CD4-positive, alpha-beta T cell treated with Interleukin-4 for 4 hours (primary cell): ENCODE results near the gene DDN.

Source experiments
- DNase-seq: peaks from one replicate; pipeline ENCODE4 v3.0.0-alpha.2; 2020

DDN gene

DNA sequence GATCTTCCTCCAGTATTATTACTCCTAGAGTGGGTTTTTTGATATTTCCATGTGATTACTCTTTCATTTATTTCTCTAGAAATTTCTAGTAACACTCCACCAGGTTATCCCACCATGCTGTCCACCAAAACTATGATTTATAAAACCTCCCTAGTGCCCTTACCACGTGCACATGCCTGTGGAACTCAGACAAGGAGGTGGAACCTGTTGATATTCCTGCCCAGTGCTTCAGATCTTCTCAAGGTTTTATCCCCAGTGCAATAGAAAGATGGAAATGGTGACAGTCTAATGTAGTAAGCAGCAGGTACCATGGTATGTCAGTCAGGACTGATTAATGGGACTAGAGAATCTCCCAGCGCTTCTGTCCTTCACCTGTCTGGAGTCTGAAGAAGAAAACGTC is 38.3 kb downstream of the DDN start:
- DNase-seq, result no peak

DNA sequence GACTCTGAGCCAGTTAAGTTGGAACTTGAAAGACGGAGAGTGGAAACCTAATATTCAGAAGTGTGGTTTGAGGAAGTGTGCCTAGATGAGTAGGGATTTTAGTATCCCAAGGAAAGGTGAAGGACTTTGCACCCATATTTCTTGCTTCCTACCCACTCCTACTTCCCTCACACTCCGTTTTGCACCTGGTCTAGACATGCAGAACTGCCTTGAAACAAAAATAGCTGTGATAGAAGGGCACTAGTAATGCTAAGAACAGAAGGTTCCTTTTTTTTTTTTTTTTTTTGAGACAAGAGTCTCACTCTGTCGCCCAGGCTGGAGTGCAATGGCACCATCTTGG is 41.2 kb downstream of the DDN start:
- no peak for DNase-seq

DNA sequence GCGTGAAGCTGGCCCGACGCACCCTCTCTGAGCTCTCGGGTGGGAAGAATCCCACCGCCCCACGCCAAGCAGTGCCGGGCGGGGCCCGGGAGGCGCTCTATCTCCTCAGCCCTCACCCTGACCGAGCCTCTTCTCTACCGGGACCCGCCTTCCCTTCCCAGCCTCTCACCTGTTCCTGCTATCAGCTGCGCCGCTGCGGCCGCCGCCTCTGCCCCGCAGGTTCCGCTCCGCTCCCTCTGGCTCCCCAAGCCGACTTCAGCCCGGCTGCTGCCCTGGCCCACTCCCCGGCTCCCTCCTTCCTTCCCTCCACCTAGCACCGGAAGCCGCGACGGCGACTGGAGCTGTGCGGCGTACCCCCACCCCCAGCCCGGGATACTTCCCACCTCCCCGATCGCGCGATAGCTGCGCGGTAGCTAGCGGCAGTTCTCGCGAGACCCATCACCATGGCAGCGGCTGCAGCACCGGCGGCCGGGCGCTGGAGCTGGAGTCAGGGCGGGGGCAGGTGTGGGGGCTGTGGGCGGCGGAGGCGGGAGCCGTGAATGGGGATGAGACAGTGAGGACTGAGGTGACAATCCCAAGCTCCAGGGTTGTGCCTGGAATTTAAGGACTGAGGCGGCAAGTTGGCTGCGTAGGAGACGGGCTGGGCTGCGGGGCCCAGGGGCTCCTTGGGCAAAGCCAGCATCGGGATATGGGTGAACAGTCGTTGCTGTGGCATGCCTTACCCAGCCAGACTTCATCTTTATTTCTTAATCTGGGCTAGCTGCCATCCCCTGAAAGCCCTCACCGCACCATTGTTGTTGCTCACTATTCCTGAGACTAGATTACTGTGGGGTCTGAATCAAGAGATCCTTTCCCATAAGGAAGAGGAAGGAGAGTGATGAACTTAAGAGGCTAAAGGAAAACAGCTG is 41.8 kb downstream of the DDN start, which contains the start of gene ARF3:
Gene ARF3 (minus strand): TSS at position 347 of the 908 bp plus-strand sequence. CDS start 16,392 bp downstream, outside the sequence.
- DNase-seq, result peak; percentile 92

DNA sequence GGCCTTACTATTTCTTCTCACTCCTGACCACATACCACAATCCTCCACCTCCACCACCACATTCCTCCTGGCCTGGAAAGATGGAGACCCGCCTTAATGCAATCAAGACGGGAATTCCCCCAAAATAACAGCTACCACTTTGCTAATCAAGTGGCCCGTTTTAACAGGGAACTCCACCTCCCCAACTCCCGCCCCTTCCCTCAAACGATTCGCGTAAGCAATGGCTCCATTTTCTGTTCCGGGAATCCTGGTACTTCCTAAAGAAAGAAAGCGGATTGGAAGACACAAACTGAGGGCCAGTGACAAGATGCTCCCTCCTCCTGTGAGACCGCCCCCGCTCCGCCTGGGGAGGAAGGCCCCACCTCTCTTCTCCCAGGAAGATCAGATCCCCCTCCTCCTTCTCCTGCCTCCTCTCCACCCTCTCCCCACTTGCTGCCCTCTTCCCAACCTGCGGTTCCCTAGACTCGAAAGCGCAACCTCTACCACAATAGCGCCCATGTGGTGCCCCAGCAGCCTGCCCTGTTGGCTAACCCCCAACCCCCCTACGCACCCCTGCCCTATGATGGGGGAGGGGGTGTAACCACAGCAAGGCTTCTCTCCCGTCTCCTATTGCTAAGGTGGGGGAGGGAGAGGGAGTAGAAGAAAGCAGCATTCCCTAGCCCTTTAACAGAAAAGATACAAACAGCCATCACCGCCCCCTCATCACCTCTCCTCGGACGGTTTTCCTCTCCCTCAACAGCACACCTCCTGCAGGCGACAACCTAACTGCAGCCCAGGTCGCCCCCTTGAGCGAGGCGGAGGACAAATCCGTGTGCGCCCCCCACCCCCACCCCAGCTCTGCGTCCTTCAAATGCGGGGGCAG is 42.7 kb downstream of the DDN start:
- DNase-seq, result peak; percentile 31

DNA sequence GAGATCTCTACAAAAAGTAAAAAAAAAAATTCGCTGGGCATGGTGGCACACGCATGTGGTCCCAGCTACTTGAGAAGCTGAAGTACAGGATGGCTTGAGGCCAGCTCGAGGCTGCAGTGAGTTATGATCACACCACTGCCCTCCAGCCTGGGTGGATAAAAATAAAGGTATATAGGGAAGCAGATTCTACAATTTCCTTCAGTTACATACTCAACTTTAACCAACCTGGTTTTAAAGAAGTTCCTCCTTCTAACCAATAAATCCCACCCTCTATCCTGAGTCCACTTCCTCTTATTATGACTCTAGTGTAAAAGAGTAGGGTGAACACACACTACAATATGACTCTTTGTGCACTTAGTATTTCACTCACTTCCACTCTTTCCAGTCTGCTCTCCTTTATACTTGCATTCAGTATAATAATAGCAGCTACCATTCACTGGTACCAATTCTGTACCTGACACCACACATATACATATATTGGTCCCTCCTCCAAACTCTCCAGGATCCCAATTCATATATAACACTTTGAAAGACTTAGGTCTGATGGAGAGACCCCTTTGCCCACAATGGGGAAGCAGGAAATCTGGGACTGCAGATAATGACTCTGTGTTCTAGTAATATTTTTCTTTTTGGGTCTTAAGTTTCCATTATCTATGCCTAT is 44.2 kb downstream of the DDN start:
- DNase-seq, result no peak

DNA sequence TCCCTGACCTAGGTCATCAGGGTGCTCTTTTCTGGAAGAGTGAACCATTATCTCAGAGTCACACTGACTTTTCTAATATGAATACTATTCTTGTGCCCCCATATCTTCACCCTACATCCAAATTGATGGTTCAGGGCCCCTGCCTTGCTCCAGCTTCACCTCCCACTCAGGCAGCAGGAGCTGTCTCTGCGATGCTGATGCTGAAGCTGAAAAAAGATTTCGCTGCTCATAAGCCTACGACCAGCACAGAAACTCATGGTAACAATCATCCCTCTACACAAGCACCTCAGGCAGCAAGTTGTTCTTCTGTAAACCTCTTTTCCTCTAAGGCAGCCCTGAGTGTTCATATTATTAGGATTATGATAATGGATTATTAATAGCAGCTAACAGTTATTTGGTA is 45.1 kb downstream of the DDN start:
- DNase-seq, result no peak

DNA sequence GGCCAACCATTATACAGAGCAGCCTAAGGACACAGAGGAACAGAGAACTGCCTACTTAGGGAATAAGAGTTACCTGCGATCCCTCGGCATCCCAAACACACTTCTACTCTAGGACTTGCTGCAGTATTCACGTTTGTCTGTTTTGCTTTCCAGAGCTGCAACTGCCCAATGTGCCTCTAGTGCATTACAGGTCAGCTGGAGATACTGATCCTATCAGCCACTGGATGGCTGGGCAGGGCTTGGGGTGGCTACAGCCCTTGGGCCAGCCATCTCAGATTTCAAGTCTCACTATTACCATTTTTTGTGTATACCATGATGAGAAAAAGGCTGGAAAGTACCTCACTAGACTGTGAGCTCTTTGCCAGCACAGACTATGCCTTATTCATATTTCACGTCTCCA is 46.5 kb downstream of the DDN start:
- no peak for DNase-seq

DNA sequence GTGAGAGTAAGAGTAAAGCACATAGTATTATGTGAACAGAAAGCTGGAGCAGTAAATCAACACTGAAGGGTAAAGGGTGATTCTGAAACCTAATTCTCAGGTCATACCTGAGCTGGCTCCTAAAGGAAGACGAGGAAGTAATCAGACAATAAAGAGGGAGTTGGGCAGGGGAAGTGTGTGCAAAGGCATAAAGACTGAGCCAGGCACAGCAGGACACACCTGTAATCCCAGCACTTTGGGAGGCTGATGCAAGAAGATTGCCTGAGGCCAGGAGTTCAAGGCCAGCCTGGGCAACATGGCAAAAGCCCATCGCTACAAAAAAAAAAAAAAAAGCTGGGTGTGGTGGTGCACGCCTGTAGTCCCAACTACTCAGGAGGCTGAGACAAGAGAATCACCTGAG is 51.4 kb downstream of the DDN start:
- DNase-seq, result no peak

DNA sequence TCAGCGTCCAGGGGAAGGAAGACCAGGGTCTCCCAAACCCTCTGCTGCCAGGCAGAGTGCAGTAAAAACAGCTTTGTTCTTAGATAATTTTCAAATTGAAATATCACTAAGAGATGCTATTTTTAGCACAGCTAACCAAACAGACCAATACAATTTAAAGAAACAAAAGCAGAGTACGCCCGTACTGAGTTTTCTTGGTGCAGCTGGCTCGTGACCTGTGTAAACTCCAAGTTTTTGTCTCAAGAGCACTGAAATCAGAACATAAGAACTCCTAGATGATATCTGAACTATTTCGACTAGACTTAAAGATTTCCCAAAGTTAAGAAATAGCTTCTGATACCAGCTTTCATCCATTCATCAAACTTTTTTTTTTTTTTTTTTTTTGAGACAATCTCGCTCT is 52.2 kb downstream of the DDN start:
- no peak for DNase-seq

DNA sequence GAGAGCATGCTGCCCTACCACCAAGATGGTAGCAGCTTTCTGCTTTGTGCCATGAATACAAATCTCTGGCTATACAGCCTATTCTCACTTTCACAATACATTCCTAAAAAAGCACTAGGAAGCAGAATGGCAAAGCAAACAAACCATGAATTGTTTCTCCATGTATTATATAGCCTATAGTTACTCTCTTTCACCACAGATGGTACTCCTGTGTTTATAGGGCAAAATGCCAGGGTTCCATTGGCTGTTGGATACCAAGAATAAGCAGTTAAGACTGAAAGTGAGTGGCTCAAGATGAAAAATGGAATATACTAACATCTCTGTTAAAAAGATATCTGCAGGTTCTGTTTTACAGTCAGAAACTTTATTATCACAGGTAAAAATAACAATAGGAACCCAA is 53.0 kb downstream of the DDN start:
- no peak for DNase-seq
